Activated effector memory CD4-positive, alpha-beta T cell treated with anti-CD3 and anti-CD28 coated beads, Interleukin-2, amount 50 U/mL, for 16 hours (primary cell): ENCODE results near the gene SBK1.
"Not testable (repeated sequence)": the region's sequence is repeated elsewhere in the genome, so short reads cannot be mapped to it uniquely, and the experiment has no call there.

ENCODE experiments used
- DNase-seq: peaks from one replicate; pipeline ENCODE4 v3.0.0-alpha.2; 2020

Gene SBK1

GRCh38 chr16:28310796-28311195, 18.5 kb downstream of the SBK1 start:
- DNase-seq = no peak

GRCh38 chr16:28311413-28311812, 19.1 kb downstream of the SBK1 start:
- no peak for DNase-seq

GRCh38 chr16:28311913-28312312, 19.6 kb downstream of the SBK1 start:
- no peak for DNase-seq

GRCh38 chr16:28312327-28312726, 20.0 kb downstream of the SBK1 start:
- DNase-seq = no peak

GRCh38 chr16:28313587-28313986, 21.3 kb downstream of the SBK1 start:
- no peak for DNase-seq

- DNase-seq = no peak
These were observed 23.7 kb downstream of the SBK1 start for GRCh38 chr16:28316054-28316453.

GRCh38 chr16:28317040-28317880, 24.9 kb downstream of the SBK1 start:
- DNase-seq = peak; percentile 90

- no peak for DNase-seq
These were observed 25.9 kb downstream of the SBK1 start for GRCh38 chr16:28318042-28318744.

GRCh38 chr16:28319476-28320022, 27.2 kb downstream of the SBK1 start:
- DNase-seq = no peak

- DNase-seq = no peak
These were observed 27.8 kb downstream of the SBK1 start for GRCh38 chr16:28320023-28320561.

GRCh38 chr16:28320741-28321140, 28.4 kb downstream of the SBK1 start:
- no peak for DNase-seq

GRCh38 chr16:28321700-28322411, 29.5 kb downstream of the SBK1 start:
- DNase-seq = peak; percentile 74

- peak; percentile 39 for DNase-seq
These were observed 32.0 kb downstream of the SBK1 start for GRCh38 chr16:28324235-28324886.

- DNase-seq = peak; percentile 21
These were observed 32.6 kb downstream of the SBK1 start for GRCh38 chr16:28324887-28325279.

GRCh38 chr16:28326881-28327610, 34.7 kb downstream of the SBK1 start:
- peak; percentile 86 for DNase-seq

- DNase-seq = peak; percentile 58
These were observed 37.9 kb downstream of the SBK1 start for GRCh38 chr16:28330232-28330631.

GRCh38 chr16:28330981-28331380, 38.7 kb downstream of the SBK1 start:
- DNase-seq = not testable (repeated sequence)

- DNase-seq = not testable (repeated sequence)
These were observed 40.3 kb downstream of the SBK1 start for GRCh38 chr16:28332632-28333031.

GRCh38 chr16:28335678-28336077, 43.4 kb downstream of the SBK1 start:
- not testable (repeated sequence) for DNase-seq

- not testable (repeated sequence) for DNase-seq
These were observed 44.8 kb downstream of the SBK1 start for GRCh38 chr16:28336940-28337710.

- not testable (repeated sequence) for DNase-seq
These were observed 45.9 kb downstream of the SBK1 start for GRCh38 chr16:28338230-28338629.
